Left ventricle myocardium superior (tissue), 1 donor: ENCODE measurements around the gene ACOXL. TPM values are rescaled to one million over a fixed set of nuclear protein-coding genes. Genes with fewer than 3 reads are reported as not detected.

Experiments used
- total RNA-seq: library from RNA; stranded (reverse); fragmentation: NEBNext Ultra II Directional; extraction: Animal tissue kit (Norgen Biotek cat#: 25700); gene quantifications from one replicate; pipeline ENCODE4 v1.2.1, GENCODE V29; 2021
- donor health status: DM: no; HTN: yes; CAD: no; lungs with severe emphysema.

ACOXL gene
- total RNA-seq, 1 donor from 2014 or later: 0.10 TPM

Other genes starting within 250 kb of the ACOXL start
- gene RGPD6, start 155.4 kb upstream of the ACOXL start, total RNA-seq: 17.4 TPM
- gene BUB1, start 54.5 kb upstream of the ACOXL start, total RNA-seq: 0.82 TPM